OCI-LY7 (cell line): ENCODE measurements around the gene AFF3.

Experiments
- CTCF ChIP-seq: fragments of 200-600 bp; sonication (generic); conservative IDR thresholded peaks from 2 replicates; pipeline ENCODE4 v1.5.1; 2014; ENCODE audit warnings: mild to moderate bottlenecking, antibody characterized with exemption, low read length, moderate library complexity, mixed read lengths
- EZH2phosphoT487 ChIP-seq: fragments of 200-600 bp; sonication (generic); IDR thresholded peaks from 2 replicates; pipeline ENCODE4 v1.6.1; 2018; ENCODE audit warnings: low read depth, borderline replicate concordance, mild to moderate bottlenecking, mixed run types, antibody characterized with exemption, low read length, moderate library complexity, mixed read lengths

GRCh38 chr2:100077935-100078334 is 64.5 kb downstream of the AFF3 start:
- TF ChIP-seq CTCF (no peak), EZH2phosphoT487 (no peak)
